ENCODE results near the gene PDLIM1.

DNA sequence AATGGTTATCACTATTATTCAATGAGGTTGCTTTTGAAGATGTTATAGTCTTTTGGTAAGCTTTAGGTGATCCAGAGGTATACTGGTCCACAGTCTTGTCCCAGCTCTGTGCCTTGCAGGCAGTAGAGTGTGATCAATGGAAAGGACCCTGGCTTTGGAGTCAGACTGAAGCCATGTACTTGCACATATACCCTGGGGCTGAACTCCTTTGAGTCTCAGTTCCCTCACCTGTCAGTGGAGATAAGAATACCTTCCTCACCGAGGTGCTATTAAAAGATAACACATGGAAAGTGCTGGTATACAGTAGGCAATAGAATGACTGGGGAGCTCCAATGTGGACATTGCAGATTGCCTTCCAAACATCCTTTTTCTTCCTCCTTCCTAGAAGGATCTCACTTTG lies 16.0 kb upstream of the PDLIM1 start:
- TF ChIP-seq POLR2A (IDR thresholded peaks at IDR 0.05; ENCODE audit: low read length) (no peak), GATA1 (IDR thresholded peaks at IDR 0.05; ENCODE audit: low read depth, low read length) (no peak)
